Cardiac muscle cell (in vitro differentiated cells and primary cell): ENCODE data around the gene KAT5. TPM values are rescaled to one million over a fixed set of nuclear protein-coding genes. Genes with fewer than 3 reads are reported as not detected.

Experiments
- DNase-seq, 2 donors: peaks; one replicate each; pipeline versions ENCODE4 v3.0.0 to v3.0.0-alpha.2; 2010 to 2017; ENCODE audit warnings: low read depth in 1 of 2, low spot score in 1 of 2
- H3K27ac ChIP-seq: fragments of 200-600 bp; sonication (generic); 2 replicates; pipeline ENCODE4 v1.5.1; 2016
- H3K27me3 ChIP-seq: fragments of 200-600 bp; sonication (generic); 2 replicates; pipeline ENCODE4 v1.6.0; 2016; ENCODE audit warnings: control low read depth
- H3K36me3 ChIP-seq: fragments of 200-600 bp; sonication (generic); 2 replicates; pipeline ENCODE4 v1.5.1; 2016; ENCODE audit warnings: control low read depth
- H3K4me1 ChIP-seq: fragments of 200-600 bp; sonication (generic); 2 replicates; pipeline ENCODE4 v1.8.1; 2017; ENCODE audit warnings: low read depth, mild to moderate bottlenecking, mixed run types
- H3K4me3 ChIP-seq: fragments of 200-600 bp; sonication (generic); 2 replicates; pipeline ENCODE4 v1.5.1; 2016; ENCODE audit warnings: mild to moderate bottlenecking
- H3K9me3 ChIP-seq: fragments of 200-600 bp; sonication (generic); 2 replicates; pipeline ENCODE4 v1.5.1; 2017; ENCODE audit warnings: low read depth, mild to moderate bottlenecking, control low read depth
- polyA plus RNA-seq: library from polyadenylated mRNA; unstranded; fragments of >200 nt; fragmentation: Nextera tagmentation; extraction: Ambion mirVana; gene quantifications from 2 replicates; pipeline ENCODE4 v1.2.1, GENCODE V29; 2016
- total RNA-seq: library from RNA; depleted of rRNA; stranded (reverse); fragments of >200 nt; gene quantifications from 2 replicates; pipeline ENCODE4 v1.2.3, GENCODE V29; 2016
- TF ChIP-seq, protein P1 (sequence below): IDR thresholded peaks from 2 replicates; pipeline ENCODE4 v1.5.1; 2012; ENCODE audit warnings: low read depth, mild to moderate bottlenecking, low read length

The KAT5 gene
- total and polyA plus RNA-seq, 2 experiments from 2014 or later = 51.4 to 63.7 TPM

DNA sequence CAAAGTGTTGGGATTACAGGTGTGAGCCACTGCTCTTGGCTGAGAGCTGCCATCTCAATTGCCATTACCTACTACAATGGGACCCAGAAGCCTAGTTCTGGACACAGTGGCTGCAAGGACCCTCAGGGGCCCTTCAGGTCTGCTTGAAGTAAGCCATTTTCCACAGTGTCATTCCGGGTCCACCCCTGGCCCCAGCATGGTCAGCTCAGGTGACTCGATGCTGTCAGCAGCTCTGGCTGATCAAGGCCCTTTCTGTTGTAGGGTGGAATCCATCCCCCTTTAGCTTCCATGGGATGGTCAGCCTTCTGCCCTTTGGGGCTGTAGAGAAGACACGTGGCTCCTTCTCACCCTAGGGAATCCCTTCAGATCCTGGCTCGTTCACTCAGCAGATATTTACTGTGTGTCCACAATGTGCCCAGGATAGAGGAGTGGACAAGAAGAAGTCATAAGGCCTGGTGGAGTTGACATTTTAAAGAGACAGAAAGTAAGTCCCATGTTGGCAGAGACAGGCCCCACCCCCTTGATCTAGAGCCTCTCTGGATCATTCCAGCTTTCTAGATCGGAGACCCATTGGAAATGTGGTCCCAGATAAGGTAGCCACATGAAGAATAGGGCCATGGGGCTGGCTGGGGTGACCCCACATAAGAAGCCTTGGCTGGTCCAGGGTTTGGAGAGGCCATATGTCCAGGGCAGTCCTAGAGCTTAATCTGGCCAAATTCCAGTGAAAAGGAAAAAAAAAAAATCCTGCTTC, 15.1 kb upstream of the KAT5 start:
- no peak for DNase-seq
- Histone ChIP-seq H3K27me3 (no peaks in the 10 kb centered on the region), H3K4me1 (no peaks in the 10 kb centered on the region), H3K9me3 (no peaks in the 10 kb centered on the region), H3K36me3 (no peaks in the 10 kb centered on the region), H3K27ac (no peak overlapping the region), H3K4me3 (no peak overlapping the region)
- TF ChIP-seq, protein P1, sequence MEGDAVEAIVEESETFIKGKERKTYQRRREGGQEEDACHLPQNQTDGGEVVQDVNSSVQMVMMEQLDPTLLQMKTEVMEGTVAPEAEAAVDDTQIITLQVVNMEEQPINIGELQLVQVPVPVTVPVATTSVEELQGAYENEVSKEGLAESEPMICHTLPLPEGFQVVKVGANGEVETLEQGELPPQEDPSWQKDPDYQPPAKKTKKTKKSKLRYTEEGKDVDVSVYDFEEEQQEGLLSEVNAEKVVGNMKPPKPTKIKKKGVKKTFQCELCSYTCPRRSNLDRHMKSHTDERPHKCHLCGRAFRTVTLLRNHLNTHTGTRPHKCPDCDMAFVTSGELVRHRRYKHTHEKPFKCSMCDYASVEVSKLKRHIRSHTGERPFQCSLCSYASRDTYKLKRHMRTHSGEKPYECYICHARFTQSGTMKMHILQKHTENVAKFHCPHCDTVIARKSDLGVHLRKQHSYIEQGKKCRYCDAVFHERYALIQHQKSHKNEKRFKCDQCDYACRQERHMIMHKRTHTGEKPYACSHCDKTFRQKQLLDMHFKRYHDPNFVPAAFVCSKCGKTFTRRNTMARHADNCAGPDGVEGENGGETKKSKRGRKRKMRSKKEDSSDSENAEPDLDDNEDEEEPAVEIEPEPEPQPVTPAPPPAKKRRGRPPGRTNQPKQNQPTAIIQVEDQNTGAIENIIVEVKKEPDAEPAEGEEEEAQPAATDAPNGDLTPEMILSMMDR = no peak

- Histone ChIP-seq H3K27ac (no peak overlapping the region), H3K4me3 (no peak overlapping the region), H3K9me3 (no peaks in the 10 kb centered on the region), H3K36me3 (no peaks in the 10 kb centered on the region), H3K27me3 (peaks cover 4% of the 10 kb centered on the region), H3K4me1 (no peaks in the 10 kb centered on the region)
- TF ChIP-seq, protein P1 = no peak
- peak in 1 of 2 donors; percentile 42 for DNase-seq
Measured at GRCh38 chr11:65698205-65698604, 13.8 kb upstream of the KAT5 start.

- DNase-seq = no peak
- no peak overlapping the region for H3K27ac ChIP-seq
- peaks cover 9% of the 10 kb centered on the region for H3K27me3 ChIP-seq
- no peaks in the 10 kb centered on the region for H3K9me3 ChIP-seq
- TF ChIP-seq, protein P1 = no peak
- no peak overlapping the region for H3K4me3 ChIP-seq
- H3K4me1 ChIP-seq = no peaks in the 10 kb centered on the region
- H3K36me3 ChIP-seq = no peaks in the 10 kb centered on the region
Measured at GRCh38 chr11:65699306-65699705, 12.7 kb upstream of the KAT5 start.

DNA sequence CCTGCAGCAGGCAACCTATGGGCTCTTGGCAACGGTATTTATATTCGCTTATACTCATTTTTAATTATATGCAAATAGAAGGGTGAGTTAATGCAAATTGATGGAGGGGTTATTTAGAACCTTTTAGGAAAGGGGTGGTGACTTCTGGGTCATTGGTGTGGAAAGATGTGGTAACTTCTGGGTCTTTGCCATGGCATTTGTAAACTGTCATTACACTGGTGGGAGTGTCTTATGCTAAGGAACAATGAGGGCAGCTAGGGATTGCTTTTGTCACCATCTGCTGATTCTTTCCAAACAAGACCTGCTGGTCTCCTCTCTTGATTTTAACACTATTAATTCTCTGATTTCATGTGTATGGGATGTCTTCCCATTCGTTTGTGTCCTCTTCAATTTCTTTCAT, 11.7 kb upstream of the KAT5 start:
- no peak overlapping the region for H3K27ac ChIP-seq
- no peaks in the 10 kb centered on the region for H3K4me1 ChIP-seq
- no peak for DNase-seq
- H3K4me3 ChIP-seq = no peak overlapping the region
- TF ChIP-seq, protein P1 = no peak
- H3K36me3 ChIP-seq = no peaks in the 10 kb centered on the region
- H3K27me3 ChIP-seq = peaks cover 11% of the 10 kb centered on the region
- H3K9me3 ChIP-seq = no peaks in the 10 kb centered on the region

GRCh38 chr11:65701686-65702085, 10.4 kb upstream of the KAT5 start:
- Histone ChIP-seq H3K9me3 (no peaks in the 10 kb centered on the region), H3K4me1 (no peaks in the 10 kb centered on the region), H3K36me3 (no peaks in the 10 kb centered on the region), H3K27me3 (peaks cover 11% of the 10 kb centered on the region), H3K4me3 (no peak overlapping the region), H3K27ac (no peak overlapping the region)
- no peak for DNase-seq
- TF ChIP-seq, protein P1 = no peak
